BLaER1 treated with 17β-estradiol and CSF1 and Interleukin-3, amounts not matched to agents 10 nM and 100 nM (cell line): ENCODE measurements around the gene CDC16.

Experiments
- H3K27ac ChIP-seq, 11 experiments: shearing (Covaris generic); formaldehyde crosslinking; 2 replicates each; pipeline ENCODE4 v1.8.1; 2022
- H3K27me3 ChIP-seq, 11 experiments: shearing (Covaris generic); formaldehyde crosslinking; 2 replicates each; pipeline ENCODE4 v1.8.1; 2022
- H3K36me3 ChIP-seq, 11 experiments: shearing (Covaris generic); formaldehyde crosslinking; 2 replicates each; pipeline ENCODE4 v1.8.1; 2022
- H3K4me1 ChIP-seq, 10 experiments: shearing (Covaris generic); formaldehyde crosslinking; 2 replicates each; pipeline ENCODE4 v1.8.1; 2022
- H3K4me2 ChIP-seq, 11 experiments: shearing (Covaris generic); formaldehyde crosslinking; 2 replicates each; pipeline ENCODE4 v1.8.1; 2022
- H3K4me3 ChIP-seq, 10 experiments: shearing (Covaris generic); formaldehyde crosslinking; 2 replicates each; pipeline ENCODE4 v1.8.1; 2022
- H3K9ac ChIP-seq, 11 experiments: shearing (Covaris generic); formaldehyde crosslinking; 2 replicates each; pipeline ENCODE4 v1.8.1; 2022
- H3K9me3 ChIP-seq, 11 experiments: shearing (Covaris generic); formaldehyde crosslinking; replicated peaks in 1 of 11; 2 replicates each; pipeline ENCODE4 v1.8.1; 2022
- H4K20me1 ChIP-seq, 11 experiments: shearing (Covaris generic); formaldehyde crosslinking; 2 replicates each; pipeline ENCODE4 v1.8.1; 2022
- Cebpa-rat ChIP-seq, 11 experiments: shearing (Covaris generic); IDR thresholded peaks; 2 replicates each; pipeline ENCODE4 v1.8.1; 2022

CDC16 gene

DNA sequence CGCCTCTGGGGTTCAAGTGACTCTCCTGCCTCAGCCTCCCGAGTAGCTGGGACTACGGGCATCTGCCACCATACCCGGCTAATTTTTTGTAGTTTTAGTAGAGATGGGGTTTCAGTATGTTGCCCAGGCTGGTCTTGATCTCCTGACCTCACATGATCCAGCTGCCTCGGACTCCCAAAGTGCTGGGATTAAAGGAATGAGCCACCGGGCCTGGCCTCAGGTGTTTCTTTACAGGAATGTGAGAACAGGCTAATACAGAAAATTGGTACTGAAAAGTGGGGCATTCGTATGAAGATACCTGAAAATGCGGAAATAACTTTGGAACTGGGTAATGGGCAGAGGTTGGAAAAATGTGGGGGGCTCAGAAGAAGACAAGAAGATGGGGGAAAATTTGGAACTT lies 2.8 kb upstream of the CDC16 start:
- Histone ChIP-seq H3K9me3 (no peaks in the 10 kb centered on the region), H3K4me2 (no peak overlapping the region), H3K9ac (no peak overlapping the region), H3K27me3 (no peaks in the 10 kb centered on the region), H4K20me1 (peaks cover 0 to 13% (median 9%) of the 10 kb centered on the region in 11 experiments; a peak in 11 of 22 replicates), H3K36me3 (peaks cover 3 to 6% (median 4%) of the 10 kb centered on the region in 11 experiments; a peak in 20 of 22 replicates), H3K4me3 (no peak overlapping the region), H3K27ac (no peak overlapping the region), H3K4me1 (peaks cover 12 to 35% (median 18%) of the 10 kb centered on the region in 10 experiments)
- no peak for TF ChIP-seq Cebpa-rat (IDR thresholded peaks at IDR 0.05)

DNA sequence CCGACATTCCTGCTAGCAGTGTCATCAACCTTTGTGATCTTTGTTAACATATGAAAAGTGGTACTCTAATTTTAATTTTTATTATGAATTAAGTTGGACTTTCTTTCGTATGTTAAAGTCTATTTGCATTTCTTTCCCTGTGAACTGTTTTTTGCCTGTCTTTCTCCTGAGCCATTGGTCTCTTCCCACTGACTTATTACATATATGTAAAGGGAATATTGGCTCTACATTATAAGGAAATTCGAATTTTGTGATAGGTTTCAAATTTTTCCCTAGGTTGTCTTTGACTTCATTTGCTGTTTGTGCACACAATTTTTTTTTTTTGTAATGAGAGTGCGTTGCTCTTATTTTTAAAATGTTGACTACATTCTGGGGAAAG lies 442 bp upstream of the CDC16 start:
- Histone ChIP-seq H3K27ac (peak overlapping the region in 10 of 11 experiments; percentile 79 to 90 (median 86); a peak in 20 of 22 replicates), H3K4me1 (peaks cover 10 to 36% (median 20%) of the 10 kb centered on the region in 10 experiments), H4K20me1 (peaks cover 0 to 32% (median 17%) of the 10 kb centered on the region in 11 experiments; a peak in 14 of 22 replicates), H3K9me3 (no peaks in the 10 kb centered on the region), H3K9ac (peak overlapping the region; percentile 84 to 93 (median 91); a peak in 17 of 22 replicates), H3K4me2 (peak overlapping the region; percentile 70 to 99 (median 93)), H3K27me3 (no peaks in the 10 kb centered on the region), H3K36me3 (peaks cover 26 to 29% (median 28%) of the 10 kb centered on the region in 11 experiments), H3K4me3 (peak overlapping the region; percentile 72 to 97 (median 93); a peak in 19 of 20 replicates)
- no peak for TF ChIP-seq Cebpa-rat (IDR thresholded peaks at IDR 0.05)

DNA sequence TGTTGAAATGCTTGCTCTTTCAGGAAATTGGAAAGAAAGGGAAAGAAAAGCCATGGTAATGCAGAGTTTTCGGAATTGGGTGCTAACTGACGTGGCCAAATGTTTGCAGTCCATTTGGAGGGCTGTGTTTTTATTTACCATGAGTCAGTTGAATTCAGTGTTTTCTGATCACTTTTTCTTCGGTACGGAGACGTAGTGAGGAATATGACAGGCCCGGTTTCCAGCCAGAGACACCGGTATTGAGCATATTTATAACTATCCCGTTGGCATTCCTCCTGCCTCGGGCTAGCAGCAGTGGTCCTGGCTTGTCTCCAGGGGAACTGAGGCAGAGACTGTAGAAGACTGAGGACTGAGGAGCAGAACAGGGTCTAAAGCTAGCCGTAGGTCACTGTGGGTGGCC lies 1.0 kb downstream of the CDC16 start:
- H3K27ac ChIP-seq, result peak overlapping the region; percentile 79 to 90 (median 86); a peak in 14 of 22 replicates
- peaks cover 9 to 24% (median 16%) of the 10 kb centered on the region in 10 experiments for H3K4me1 ChIP-seq

GRCh38 chr13:114236227-114236626 lies 1.5 kb downstream of the CDC16 start:
- Histone ChIP-seq H3K9me3 (no peaks in the 10 kb centered on the region), H3K27ac (no peak overlapping the region), H3K9ac (peak overlapping the region; percentile 84 to 93 (median 91); a peak in 21 of 22 replicates), H3K27me3 (no peaks in the 10 kb centered on the region), H3K4me1 (peaks cover 9 to 24% (median 16%) of the 10 kb centered on the region in 10 experiments), H3K4me3 (peak overlapping the region; percentile 72 to 97 (median 93); a peak in 18 of 20 replicates), H3K36me3 (peaks cover 46 to 49% (median 47%) of the 10 kb centered on the region in 11 experiments), H3K4me2 (peak overlapping the region; percentile 89 to 100 (median 93)), H4K20me1 (peaks cover 0 to 39% (median 26%) of the 10 kb centered on the region in 11 experiments; a peak in 15 of 22 replicates)
- 0 out of 22 replicates have a peak, but pooled peaks of 1 of the 11 experiments have one; percentile 8 for TF ChIP-seq Cebpa-rat (IDR thresholded peaks at IDR 0.05)

More for the DNA sequence above, 1.0 kb downstream of the CDC16 start:
- Histone ChIP-seq H3K36me3 (peaks cover 41 to 44% (median 42%) of the 10 kb centered on the region in 11 experiments), H3K9ac (peak overlapping the region; percentile 84 to 93 (median 91)), H3K4me3 (peak overlapping the region; percentile 72 to 97 (median 93)), H3K9me3 (no peaks in the 10 kb centered on the region), H3K27me3 (no peaks in the 10 kb centered on the region), H4K20me1 (peaks cover 0 to 35% (median 22%) of the 10 kb centered on the region in 11 experiments; a peak in 15 of 22 replicates), H3K4me2 (peak overlapping the region; percentile 89 to 100 (median 93))
- no peak for TF ChIP-seq Cebpa-rat (IDR thresholded peaks at IDR 0.05)

GRCh38 chr13:114237415-114238112 lies 2.9 kb downstream of the CDC16 start:
- Histone ChIP-seq H3K27ac (no peak overlapping the region; a peak in 1 of 22 replicates), H4K20me1 (peaks cover 0 to 47% (median 28%) of the 10 kb centered on the region in 11 experiments; a peak in 16 of 22 replicates), H3K9me3 (no peaks in the 10 kb centered on the region), H3K4me2 (peak overlapping the region in 4 of 11 experiments; percentile 16 to 100 (median 62); a peak in 6 of 22 replicates), H3K9ac (peak overlapping the region in 2 of 11 experiments; percentile 45 to 47; a peak in 6 of 22 replicates), H3K27me3 (no peaks in the 10 kb centered on the region), H3K36me3 (peaks cover 60 to 62% (median 61%) of the 10 kb centered on the region in 11 experiments), H3K4me1 (peaks cover 9 to 24% (median 16%) of the 10 kb centered on the region in 10 experiments), H3K4me3 (no peak overlapping the region)
- TF ChIP-seq Cebpa-rat (IDR thresholded peaks at IDR 0.05), result no peak

GRCh38 chr13:114241918-114242317 lies 7.2 kb downstream of the CDC16 start:
- no peaks in the 10 kb centered on the region for H3K9me3 ChIP-seq
- H3K4me2 ChIP-seq, result no peak overlapping the region
- no peak for TF ChIP-seq Cebpa-rat (IDR thresholded peaks at IDR 0.05)

GRCh38 chr13:114243971-114244370 lies 9.3 kb downstream of the CDC16 start:
- no peaks in the 10 kb centered on the region for H3K9me3 ChIP-seq
- H3K4me2 ChIP-seq, result no peak overlapping the region
- TF ChIP-seq Cebpa-rat (IDR thresholded peaks at IDR 0.05), result no peak
- no peaks in the 10 kb centered on the region for H3K4me1 ChIP-seq
- no peak overlapping the region for H3K4me3 ChIP-seq
- peaks cover 0 to 54% (median 8%) of the 10 kb centered on the region in 11 experiments; a peak in 11 of 22 replicates for H4K20me1 ChIP-seq
- H3K36me3 ChIP-seq, result peaks cover 99 to 100% (median 100%) of the 10 kb centered on the region in 11 experiments
- no peaks in the 10 kb centered on the region for H3K27me3 ChIP-seq
- H3K27ac ChIP-seq, result no peak overlapping the region
- no peak overlapping the region for H3K9ac ChIP-seq

More at GRCh38 chr13:114241918-114242317, 7.2 kb downstream of the CDC16 start:
- Histone ChIP-seq H3K9ac (no peak overlapping the region), H3K36me3 (peaks cover 99 to 100% (median 100%) of the 10 kb centered on the region in 11 experiments), H3K4me1 (peaks cover 0 to 10% (median 3%) of the 10 kb centered on the region in 10 experiments; a peak in 9 of 20 replicates), H3K27ac (no peak overlapping the region), H3K4me3 (no peak overlapping the region), H4K20me1 (peaks cover 0 to 64% (median 21%) of the 10 kb centered on the region in 11 experiments; a peak in 13 of 22 replicates), H3K27me3 (no peaks in the 10 kb centered on the region)

GRCh38 chr13:114244637-114245036 lies 9.9 kb downstream of the CDC16 start:
- Histone ChIP-seq H3K9me3 (no peaks in the 10 kb centered on the region), H3K4me2 (no peak overlapping the region), H3K27me3 (no peaks in the 10 kb centered on the region), H3K36me3 (peaks cover 99 to 100% (median 100%) of the 10 kb centered on the region in 11 experiments), H3K4me1 (no peaks in the 10 kb centered on the region), H3K4me3 (no peak overlapping the region), H3K9ac (no peak overlapping the region), H3K27ac (no peak overlapping the region), H4K20me1 (peaks cover 0 to 50% (median 4%) of the 10 kb centered on the region in 11 experiments; a peak in 10 of 22 replicates)
- TF ChIP-seq Cebpa-rat (IDR thresholded peaks at IDR 0.05), result no peak

GRCh38 chr13:114248011-114248410 lies 13.3 kb downstream of the CDC16 start:
- Histone ChIP-seq H3K4me1 (no peaks in the 10 kb centered on the region), H4K20me1 (peaks cover 0 to 27% (median 4%) of the 10 kb centered on the region in 11 experiments; a peak in 8 of 22 replicates), H3K9me3 (no peaks in the 10 kb centered on the region), H3K4me3 (no peak overlapping the region), H3K9ac (no peak overlapping the region), H3K27me3 (no peaks in the 10 kb centered on the region), H3K36me3 (peaks cover 99 to 100% (median 100%) of the 10 kb centered on the region in 11 experiments), H3K27ac (no peak overlapping the region), H3K4me2 (no peak overlapping the region)
- TF ChIP-seq Cebpa-rat (IDR thresholded peaks at IDR 0.05), result no peak
